Astrocyte (in vitro differentiated cells and primary cell): ENCODE measurements around the gene CHRNE.

Experiments used
- EZH2 ChIP-seq: IDR thresholded peaks from 2 replicates; pipeline ENCODE4 v1.6.1; 2012; ENCODE audit warnings: mild to moderate bottlenecking, low read length, inconsistent platforms; ENCODE audit not compliant: insufficient read depth
- TF ChIP-seq, protein P1 (sequence below): IDR thresholded peaks from 2 replicates; pipeline ENCODE4 v1.5.1; 2011; ENCODE audit warnings: low read depth, mild to moderate bottlenecking, inconsistent platforms, low read length, moderate library complexity; ENCODE audit not compliant: insufficient read depth

DNA sequence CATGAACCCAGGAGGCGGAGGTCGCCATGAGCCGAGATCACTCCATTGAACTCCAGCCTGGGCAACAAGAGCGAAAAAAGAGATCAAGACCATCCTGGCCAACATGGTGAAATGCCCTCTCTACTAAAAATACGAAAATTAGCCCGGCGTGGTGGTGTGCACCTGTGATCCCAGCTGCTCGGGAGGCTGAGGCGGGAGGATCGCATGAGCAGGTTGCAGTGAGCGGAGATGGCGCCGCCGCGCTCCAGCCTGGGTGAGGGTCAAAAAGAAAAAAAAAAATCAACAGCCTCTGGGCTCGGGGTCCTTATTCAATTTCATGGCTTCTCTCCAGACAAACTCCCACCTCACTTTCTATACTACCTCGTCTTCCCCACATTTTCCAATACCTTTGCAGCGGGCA, 26.0 kb upstream of the CHRNE start:
- TF ChIP-seq, protein P1, sequence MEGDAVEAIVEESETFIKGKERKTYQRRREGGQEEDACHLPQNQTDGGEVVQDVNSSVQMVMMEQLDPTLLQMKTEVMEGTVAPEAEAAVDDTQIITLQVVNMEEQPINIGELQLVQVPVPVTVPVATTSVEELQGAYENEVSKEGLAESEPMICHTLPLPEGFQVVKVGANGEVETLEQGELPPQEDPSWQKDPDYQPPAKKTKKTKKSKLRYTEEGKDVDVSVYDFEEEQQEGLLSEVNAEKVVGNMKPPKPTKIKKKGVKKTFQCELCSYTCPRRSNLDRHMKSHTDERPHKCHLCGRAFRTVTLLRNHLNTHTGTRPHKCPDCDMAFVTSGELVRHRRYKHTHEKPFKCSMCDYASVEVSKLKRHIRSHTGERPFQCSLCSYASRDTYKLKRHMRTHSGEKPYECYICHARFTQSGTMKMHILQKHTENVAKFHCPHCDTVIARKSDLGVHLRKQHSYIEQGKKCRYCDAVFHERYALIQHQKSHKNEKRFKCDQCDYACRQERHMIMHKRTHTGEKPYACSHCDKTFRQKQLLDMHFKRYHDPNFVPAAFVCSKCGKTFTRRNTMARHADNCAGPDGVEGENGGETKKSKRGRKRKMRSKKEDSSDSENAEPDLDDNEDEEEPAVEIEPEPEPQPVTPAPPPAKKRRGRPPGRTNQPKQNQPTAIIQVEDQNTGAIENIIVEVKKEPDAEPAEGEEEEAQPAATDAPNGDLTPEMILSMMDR: no peak
- TF ChIP-seq EZH2: no peak
